Measurements from ENCODE around the gene POLR1E.

Gene POLR1E

DNA sequence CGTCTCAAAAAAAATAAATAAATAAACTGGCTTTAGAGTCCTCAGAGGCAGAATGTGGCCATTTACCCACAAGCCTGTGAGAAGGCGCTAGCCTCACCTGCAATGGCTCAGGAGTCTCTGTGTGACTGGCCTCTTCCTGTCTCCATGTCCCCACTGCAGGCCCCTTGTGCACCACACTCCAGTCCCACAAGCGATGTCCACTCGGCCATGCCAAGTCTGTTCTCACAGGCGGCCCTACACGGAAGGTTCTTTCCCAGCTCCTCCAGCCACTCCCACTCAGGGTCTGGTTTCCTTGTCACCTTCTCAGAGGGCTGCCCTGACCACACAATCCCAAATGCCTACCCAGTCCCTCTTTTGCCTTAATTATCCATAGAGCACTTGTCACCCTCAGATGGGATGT is 38.2 kb downstream of the POLR1E start:
- Histone ChIP-seq H3F3A (ENCODE audit: insufficient read depth) (no peaks in the 10 kb centered on the region), H3K9me2 (replicated peaks; ENCODE audit: insufficient read depth, low read length) (no peaks in the 10 kb centered on the region), H4K20me1 (ENCODE audit: low read depth, low read length) (no peaks in the 10 kb centered on the region), H3K9me3 (ENCODE audit: insufficient read depth, low read length) (no peaks in the 10 kb centered on the region), H3K27ac (ENCODE audit: low read depth, low read length) (no peak overlapping the region), H3K36me3 (ENCODE audit: low read length) (peaks cover 12% of the 10 kb centered on the region; the same call in 1 of the 2 replicates), H2AFZ (ENCODE audit: low read depth, low read length, severe bottlenecking) (no peak overlapping the region), H3K79me2 (ENCODE audit: insufficient read depth, low read length) (no peaks in the 10 kb centered on the region), H3K27me3 (ENCODE audit: low read length) (no peaks in the 10 kb centered on the region), H3K4me3 (ENCODE audit: insufficient read depth, low read length, poor library complexity, severe bottlenecking) (no peak overlapping the region), H3K4me2 (ENCODE audit: low read depth, low read length, poor library complexity, severe bottlenecking) (no peak overlapping the region), H3K9ac (ENCODE audit: low read length) (no peak overlapping the region)
- TF ChIP-seq EZH2phosphoT487 (conservative IDR thresholded peaks at IDR 0.05; ENCODE audit: low read length) = no peak
- TF ChIP-seq, protein P1, sequence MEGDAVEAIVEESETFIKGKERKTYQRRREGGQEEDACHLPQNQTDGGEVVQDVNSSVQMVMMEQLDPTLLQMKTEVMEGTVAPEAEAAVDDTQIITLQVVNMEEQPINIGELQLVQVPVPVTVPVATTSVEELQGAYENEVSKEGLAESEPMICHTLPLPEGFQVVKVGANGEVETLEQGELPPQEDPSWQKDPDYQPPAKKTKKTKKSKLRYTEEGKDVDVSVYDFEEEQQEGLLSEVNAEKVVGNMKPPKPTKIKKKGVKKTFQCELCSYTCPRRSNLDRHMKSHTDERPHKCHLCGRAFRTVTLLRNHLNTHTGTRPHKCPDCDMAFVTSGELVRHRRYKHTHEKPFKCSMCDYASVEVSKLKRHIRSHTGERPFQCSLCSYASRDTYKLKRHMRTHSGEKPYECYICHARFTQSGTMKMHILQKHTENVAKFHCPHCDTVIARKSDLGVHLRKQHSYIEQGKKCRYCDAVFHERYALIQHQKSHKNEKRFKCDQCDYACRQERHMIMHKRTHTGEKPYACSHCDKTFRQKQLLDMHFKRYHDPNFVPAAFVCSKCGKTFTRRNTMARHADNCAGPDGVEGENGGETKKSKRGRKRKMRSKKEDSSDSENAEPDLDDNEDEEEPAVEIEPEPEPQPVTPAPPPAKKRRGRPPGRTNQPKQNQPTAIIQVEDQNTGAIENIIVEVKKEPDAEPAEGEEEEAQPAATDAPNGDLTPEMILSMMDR (IDR thresholded peaks at IDR 0.05; ENCODE audit: insufficient read depth, low read length, poor library complexity, severe bottlenecking) = no peak

DNA sequence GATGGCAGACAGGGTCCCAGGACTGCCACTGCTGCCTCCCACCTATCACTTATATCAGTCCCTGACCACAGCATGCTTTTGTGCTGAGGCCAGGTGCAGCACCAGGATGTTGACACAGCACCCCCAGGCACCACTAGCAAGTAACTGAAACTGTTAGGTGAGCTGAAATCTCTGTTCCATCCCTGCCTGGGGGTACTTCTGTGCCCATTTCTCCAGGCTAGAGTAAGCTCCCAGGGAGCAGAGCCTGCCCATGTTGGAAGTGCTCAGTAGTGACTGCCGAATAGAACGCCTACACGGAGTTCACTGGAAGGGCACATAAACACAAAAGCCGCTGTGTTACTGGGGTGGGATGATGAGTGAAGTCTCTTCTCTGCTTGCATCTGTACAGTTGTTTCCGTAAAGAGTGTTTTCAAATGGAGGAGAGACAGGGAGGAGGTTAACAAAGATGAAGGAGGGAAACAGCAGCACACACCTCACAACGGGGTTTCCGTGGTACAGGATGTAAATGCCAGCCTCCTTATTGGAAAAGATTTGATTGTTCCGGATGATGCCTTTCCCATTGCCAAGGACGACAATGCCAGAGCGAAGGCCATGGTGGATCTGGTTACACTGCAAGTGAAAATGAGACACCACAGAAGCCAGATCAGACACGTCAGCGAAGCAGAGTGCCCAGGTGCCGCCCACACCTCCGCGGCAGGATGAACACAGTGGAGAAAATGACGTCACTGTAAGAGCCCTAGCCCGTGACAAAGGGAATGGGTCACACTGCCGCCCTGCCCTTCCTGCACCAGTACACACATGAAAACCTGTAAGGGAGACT is 43.1 kb downstream of the POLR1E start:
- H4K20me1 ChIP-seq (ENCODE audit: low read depth, low read length) = no peaks in the 10 kb centered on the region
- H3K9ac ChIP-seq (ENCODE audit: low read length) = no peak overlapping the region
- no peak for TF ChIP-seq EZH2phosphoT487 (conservative IDR thresholded peaks at IDR 0.05; ENCODE audit: low read length)
- TF ChIP-seq, protein P1 (IDR thresholded peaks at IDR 0.05; ENCODE audit: insufficient read depth, low read length, poor library complexity, severe bottlenecking) = no peak
- H3K4me2 ChIP-seq (ENCODE audit: low read depth, low read length, poor library complexity, severe bottlenecking) = no peak overlapping the region
- no peak overlapping the region for H2AFZ ChIP-seq (ENCODE audit: low read depth, low read length, severe bottlenecking)
- H3F3A ChIP-seq (ENCODE audit: insufficient read depth) = no peaks in the 10 kb centered on the region
- H3K9me2 ChIP-seq (replicated peaks; ENCODE audit: insufficient read depth, low read length) = no peaks in the 10 kb centered on the region
- H3K27ac ChIP-seq (ENCODE audit: low read depth, low read length) = no peak overlapping the region
- no peaks in the 10 kb centered on the region for H3K9me3 ChIP-seq (ENCODE audit: insufficient read depth, low read length)
- no peaks in the 10 kb centered on the region for H3K27me3 ChIP-seq (ENCODE audit: low read length)
- no peaks in the 10 kb centered on the region for H3K79me2 ChIP-seq (ENCODE audit: insufficient read depth, low read length)
- H3K4me3 ChIP-seq (ENCODE audit: insufficient read depth, low read length, poor library complexity, severe bottlenecking) = no peak overlapping the region
- H3K36me3 ChIP-seq (ENCODE audit: low read length) = peaks cover 14% of the 10 kb centered on the region; the same call in 1 of the 2 replicates

DNA sequence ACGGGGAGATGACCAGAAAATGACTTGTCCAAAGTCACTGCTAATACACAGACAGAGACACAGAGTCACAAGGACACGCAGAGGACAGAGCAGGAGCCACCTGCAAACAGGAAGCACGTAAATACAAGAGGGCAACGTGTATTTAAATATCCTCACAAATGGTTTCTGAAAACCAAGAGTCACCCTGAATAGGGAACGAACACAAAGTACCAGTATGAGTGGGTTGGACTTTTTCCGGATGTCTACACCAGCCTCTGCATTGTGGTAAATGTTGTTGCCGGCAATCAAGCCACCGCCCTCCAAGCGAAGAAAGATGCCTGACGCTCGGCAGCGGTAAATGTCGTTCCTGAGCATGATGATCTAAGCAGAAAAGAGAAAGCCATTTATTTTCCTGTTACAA is 46.0 kb downstream of the POLR1E start:
- TF ChIP-seq, protein P1 (IDR thresholded peaks at IDR 0.05; ENCODE audit: insufficient read depth, low read length, poor library complexity, severe bottlenecking) = no peak
- TF ChIP-seq EZH2phosphoT487 (conservative IDR thresholded peaks at IDR 0.05; ENCODE audit: low read length) = no peak
- Histone ChIP-seq H3K4me2 (ENCODE audit: low read depth, low read length, poor library complexity, severe bottlenecking) (no peak overlapping the region), H3K4me3 (ENCODE audit: insufficient read depth, low read length, poor library complexity, severe bottlenecking) (no peak overlapping the region), H3K27ac (ENCODE audit: low read depth, low read length) (no peak overlapping the region), H3K79me2 (ENCODE audit: insufficient read depth, low read length) (no peaks in the 10 kb centered on the region), H3K9ac (ENCODE audit: low read length) (no peak overlapping the region), H3K27me3 (ENCODE audit: low read length) (no peaks in the 10 kb centered on the region), H3F3A (ENCODE audit: insufficient read depth) (no peaks in the 10 kb centered on the region), H3K9me3 (ENCODE audit: insufficient read depth, low read length) (no peaks in the 10 kb centered on the region), H4K20me1 (ENCODE audit: low read depth, low read length) (no peaks in the 10 kb centered on the region), H3K36me3 (ENCODE audit: low read length) (0 out of 2 replicates have a peak, but pooled peaks cover 12% of the 10 kb centered on the region), H3K9me2 (replicated peaks; ENCODE audit: insufficient read depth, low read length) (no peaks in the 10 kb centered on the region), H2AFZ (ENCODE audit: low read depth, low read length, severe bottlenecking) (no peak overlapping the region)

All from SU-DHL-6 (cell line).